ENCODE data around the gene LECT2.

Gene LECT2

DNA sequence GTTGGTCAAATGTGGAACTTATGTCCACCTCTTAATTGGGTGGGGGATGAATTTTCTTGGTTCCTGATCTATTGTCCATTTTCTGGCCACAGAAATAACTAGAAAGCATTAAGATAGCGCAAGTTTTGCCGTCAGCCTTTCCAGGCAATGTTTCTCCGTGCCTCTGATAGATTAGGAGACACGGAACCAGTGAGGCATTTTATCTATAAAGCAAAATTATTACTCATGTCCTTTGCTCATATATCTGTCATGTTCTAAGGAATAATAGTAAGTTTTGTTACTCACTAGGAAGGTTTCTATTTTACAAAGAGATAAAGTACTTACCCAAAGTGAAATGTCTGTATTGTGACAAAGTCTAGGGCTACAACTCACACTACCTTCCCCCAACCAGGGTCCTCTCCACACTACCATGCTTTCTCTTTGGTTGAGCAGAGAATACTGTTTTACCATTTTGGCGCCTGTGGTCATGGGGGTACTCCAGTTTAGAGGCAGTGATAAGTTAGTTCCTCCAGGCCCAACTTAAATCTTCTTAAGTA, 39.2 kb downstream of the LECT2 start:
- TF ChIP-seq, protein P1, sequence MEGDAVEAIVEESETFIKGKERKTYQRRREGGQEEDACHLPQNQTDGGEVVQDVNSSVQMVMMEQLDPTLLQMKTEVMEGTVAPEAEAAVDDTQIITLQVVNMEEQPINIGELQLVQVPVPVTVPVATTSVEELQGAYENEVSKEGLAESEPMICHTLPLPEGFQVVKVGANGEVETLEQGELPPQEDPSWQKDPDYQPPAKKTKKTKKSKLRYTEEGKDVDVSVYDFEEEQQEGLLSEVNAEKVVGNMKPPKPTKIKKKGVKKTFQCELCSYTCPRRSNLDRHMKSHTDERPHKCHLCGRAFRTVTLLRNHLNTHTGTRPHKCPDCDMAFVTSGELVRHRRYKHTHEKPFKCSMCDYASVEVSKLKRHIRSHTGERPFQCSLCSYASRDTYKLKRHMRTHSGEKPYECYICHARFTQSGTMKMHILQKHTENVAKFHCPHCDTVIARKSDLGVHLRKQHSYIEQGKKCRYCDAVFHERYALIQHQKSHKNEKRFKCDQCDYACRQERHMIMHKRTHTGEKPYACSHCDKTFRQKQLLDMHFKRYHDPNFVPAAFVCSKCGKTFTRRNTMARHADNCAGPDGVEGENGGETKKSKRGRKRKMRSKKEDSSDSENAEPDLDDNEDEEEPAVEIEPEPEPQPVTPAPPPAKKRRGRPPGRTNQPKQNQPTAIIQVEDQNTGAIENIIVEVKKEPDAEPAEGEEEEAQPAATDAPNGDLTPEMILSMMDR (conservative IDR thresholded peaks at IDR 0.05), result no peak
- no peak for TF ChIP-seq ZFX (IDR thresholded peaks at IDR 0.05)
- no peak overlapping the region for H3K27ac ChIP-seq

GRCh38 chr5:135913713-135914626, 40.8 kb downstream of the LECT2 start:
- TF ChIP-seq ZFX (IDR thresholded peaks at IDR 0.05), result no peak
- TF ChIP-seq, protein P1 (conservative IDR thresholded peaks at IDR 0.05), result no peak
- no peak overlapping the region for H3K27ac ChIP-seq

- H3K27ac ChIP-seq, result no peak overlapping the region
- no peak for TF ChIP-seq ZFX (IDR thresholded peaks at IDR 0.05)
- TF ChIP-seq, protein P1 (conservative IDR thresholded peaks at IDR 0.05), result no peak
Measured at GRCh38 chr5:135905144-135905543, 49.6 kb downstream of the LECT2 start.

GRCh38 chr5:135901633-135902032, 53.1 kb downstream of the LECT2 start:
- no peak overlapping the region for H3K27ac ChIP-seq
- no peak for TF ChIP-seq ZFX (IDR thresholded peaks at IDR 0.05)
- TF ChIP-seq, protein P1 (conservative IDR thresholded peaks at IDR 0.05), result no peak

DNA sequence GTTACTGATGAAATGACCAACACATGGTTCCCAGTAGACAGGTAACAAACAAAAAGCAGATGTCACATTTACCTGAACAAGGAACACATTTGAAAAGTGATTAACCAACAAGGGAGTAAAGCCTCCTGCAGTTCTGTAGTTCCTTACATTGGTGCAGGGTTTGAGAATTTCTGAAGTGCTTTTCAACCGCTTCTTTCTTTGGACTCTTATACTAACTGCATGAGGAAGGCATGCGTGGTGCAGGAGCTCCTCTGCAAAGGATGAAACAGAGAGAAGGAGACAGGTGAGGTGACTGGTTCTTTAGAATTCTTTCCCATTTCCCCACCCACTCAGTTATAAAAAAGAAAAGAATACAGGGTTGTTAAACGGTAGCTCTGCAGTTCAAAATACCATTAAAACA, 54.5 kb downstream of the LECT2 start:
- TF ChIP-seq, protein P1 (conservative IDR thresholded peaks at IDR 0.05), result no peak
- no peak for TF ChIP-seq ZFX (IDR thresholded peaks at IDR 0.05)
- no peak overlapping the region for H3K27ac ChIP-seq

DNA sequence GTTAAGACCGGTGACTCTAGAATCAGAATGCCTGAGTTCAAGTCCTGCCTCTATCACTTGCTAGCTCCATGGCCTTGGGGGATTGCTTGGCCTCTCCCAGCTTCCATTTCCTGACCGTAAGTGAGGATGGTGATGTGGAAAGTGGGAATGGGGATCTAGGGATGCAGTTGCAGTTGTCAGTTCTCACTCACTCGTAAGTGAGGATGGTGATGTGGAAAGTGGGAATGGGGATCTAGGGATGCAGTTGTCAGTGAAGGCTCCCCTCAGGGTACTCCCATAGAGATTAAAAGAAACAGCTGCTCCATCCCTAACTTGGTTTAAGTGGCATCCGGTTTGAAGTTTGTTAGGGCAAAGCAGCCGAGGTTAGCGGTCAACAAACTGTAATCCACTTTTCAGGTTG, 56.1 kb downstream of the LECT2 start:
- TF ChIP-seq ZFX (IDR thresholded peaks at IDR 0.05), result no peak
- TF ChIP-seq, protein P1 (conservative IDR thresholded peaks at IDR 0.05), result no peak
- H3K27ac ChIP-seq, result no peak overlapping the region

Data from C4-2B (cell line).